Sigmoid colon (tissue), 4 donors: ENCODE data around the gene TANGO6.

Source experiments
- CTCF ChIP-seq, 4 experiments: fragments of 450-650 bp in 3 of 4; fragments of 200-600 bp in 1 of 4; IDR thresholded peaks; one replicate each; pipeline ENCODE4 v1.5.1; 2016 to 2019; ENCODE audit warnings: antibody characterized with exemption in 4 of 4, mild to moderate bottlenecking in 3 of 4, moderate library complexity in 2 of 4
- POLR2A ChIP-seq, 2 donors: fragments of 450-650 bp; IDR thresholded peaks; one replicate each; pipeline ENCODE4 v1.6.1; 2016; ENCODE audit warnings: antibody characterized with exemption in 2 of 2, mild to moderate bottlenecking in 2 of 2, moderate library complexity in 2 of 2
- POLR2AphosphoS5 ChIP-seq, 4 donors: sonication (generic); formaldehyde crosslinking; IDR thresholded peaks; one replicate each; pipeline ENCODE4 v1.6.1; 2017; ENCODE audit warnings: antibody characterized with exemption in 4 of 4

- TF ChIP-seq CTCF (IDR thresholded peaks at IDR 0.05), result no peak
- TF ChIP-seq POLR2A (IDR thresholded peaks at IDR 0.05), result no peak
- no peak for TF ChIP-seq POLR2AphosphoS5 (IDR thresholded peaks at IDR 0.05)
Observed at GRCh38 chr16:68948230-68948910, 105.0 kb downstream of the TANGO6 start.
